GM13976 (cell line): Measurements from ENCODE around the gene SDS.

Source experiments
- DNase-seq: peaks from one replicate; pipeline ENCODE4 v3.0.0; 2012; ENCODE audit warnings: low spot score
- CTCF ChIP-seq: IDR thresholded peaks from 2 replicates; pipeline ENCODE4 v1.5.1; 2012; ENCODE audit warnings: borderline replicate concordance, mild to moderate bottlenecking; ENCODE audit not compliant: insufficient read depth; ENCODE audit errors: extremely low read depth, missing control alignments, control extremely low read depth
- in situ Hi-C: fragments of 300-500 bp; cut with MboI; formaldehyde crosslinking; loops from one replicate; pipeline ENCODE4 v1.12.0; 2022; ENCODE audit warnings: low sequenced_read_pairs, mixed read lengths, inconsistent platforms; ENCODE audit not compliant: unreplicated experiment

The SDS gene

GRCh38 chr12:113438523-113439300 lies 35.0 kb upstream of the SDS start:
- no peak for DNase-seq
- in situ Hi-C loops: no loop called here
- no peak for TF ChIP-seq CTCF

GRCh38 chr12:113437729-113438100 lies 34.0 kb upstream of the SDS start:
- in situ Hi-C loops: no loop called here
- TF ChIP-seq CTCF: no peak
- no peak for DNase-seq

GRCh38 chr12:113436993-113437728 lies 33.5 kb upstream of the SDS start:
- in situ Hi-C loops: no loop called here

GRCh38 chr12:113436586-113436985 lies 32.9 kb upstream of the SDS start:
- TF ChIP-seq CTCF: no peak
- DNase-seq: no peak
- in situ Hi-C loops: no loop called here

More at GRCh38 chr12:113436993-113437728, 33.5 kb upstream of the SDS start:
- TF ChIP-seq CTCF: no peak
- no peak for DNase-seq

- no peak for DNase-seq
- TF ChIP-seq CTCF: no peak
- in situ Hi-C loops: no loop called here
Observed at GRCh38 chr12:113435367-113435766, 31.7 kb upstream of the SDS start.

GRCh38 chr12:113432986-113433385 lies 29.3 kb upstream of the SDS start:
- no peak for DNase-seq
- TF ChIP-seq CTCF: no peak
- in situ Hi-C loops: no loop called here

- in situ Hi-C loops: loop anchor here (10.0 kb wide), 1 partner anchor 234 kb away; no protein-coding TSS in a partner anchor
- DNase-seq: no peak
- TF ChIP-seq CTCF: no peak
Observed at GRCh38 chr12:113428482-113428881, 24.8 kb upstream of the SDS start.
